WTC11 (cell line): ENCODE results near the gene POU2F3. TPM values are rescaled to one million over a fixed set of nuclear protein-coding genes. Genes with fewer than 3 reads are reported as not detected.
A peak's percentile ranks its signal among the peaks of the same experiment; 100 is the strongest.

ENCODE experiments used
- ATAC-seq: fragments of 200-7000 bp; cut with Tn5 transposase; 2 replicates; pipeline ENCODE4 v1.10.0; 2021; ENCODE audit warnings: mild to moderate bottlenecking, moderate library complexity
- CTCF ChIA-PET: fragments of 300-600 bp; sonication (Branson Sonifier 250); formaldehyde crosslinking; loops from one replicate; lab custom pipeline; 2021; ENCODE audit warnings: antibody characterized with exemption; lab: Charles Lee
- POLR2A ChIA-PET: fragments of 350-600 bp; sonication (Branson Sonifier 250); formaldehyde crosslinking; loops from one replicate; lab custom pipeline; 2021; ENCODE audit warnings: antibody characterized with exemption; lab: Charles Lee
- DNase-seq: peaks from one replicate; pipeline ENCODE4 v3.0.0; 2021; ENCODE audit warnings: low spot score
- H3K27ac Mint-ChIP-seq: 2 replicates; pipeline ENCODE4 v1.8.0; 2021; ENCODE audit warnings: mixed read lengths
- H3K27me3 Mint-ChIP-seq: 2 replicates; pipeline ENCODE4 v1.8.0; 2021; ENCODE audit warnings: low read depth, mild to moderate bottlenecking, moderate library complexity, mixed read lengths
- H3K36me3 Mint-ChIP-seq: 2 replicates; pipeline ENCODE4 v1.8.0; 2021; ENCODE audit warnings: mixed read lengths
- H3K4me1 Mint-ChIP-seq: 2 replicates; pipeline ENCODE4 v1.8.0; 2022; ENCODE audit warnings: mixed read lengths
- H3K4me3 Mint-ChIP-seq: 2 replicates; pipeline ENCODE4 v1.8.0; 2021; ENCODE audit warnings: mild to moderate bottlenecking, moderate library complexity, mixed read lengths
- H3K9me3 Mint-ChIP-seq: 2 replicates; pipeline ENCODE4 v1.8.0; 2021; ENCODE audit warnings: mixed read lengths
- ATF2 ChIP-seq: sonication (generic); formaldehyde crosslinking; IDR thresholded peaks from 2 replicates; pipeline ENCODE4 v1.8.1; 2022; ENCODE audit warnings: low read depth, missing genetic modification reagents, borderline replicate concordance
- ATF3 ChIP-seq: sonication (generic); formaldehyde crosslinking; conservative IDR thresholded peaks from 2 replicates; pipeline ENCODE4 v1.8.1; 2022; ENCODE audit warnings: mild to moderate bottlenecking, missing genetic modification reagents
- GRHL2 ChIP-seq: fragments of 250-450 bp; sonication (Bioruptor Pico); IDR thresholded peaks from 2 replicates; pipeline ENCODE4 v1.8.0; 2022; ENCODE audit warnings: mild to moderate bottlenecking, moderate library complexity; ENCODE audit not compliant: insufficient replicate concordance, severe bottlenecking
- GTF2I ChIP-seq: fragments of 250-450 bp; sonication (Bioruptor Pico); conservative IDR thresholded peaks from 2 replicates; pipeline ENCODE4 v1.4.0; 2021; ENCODE audit warnings: mild to moderate bottlenecking
- HMGXB4 ChIP-seq: sonication (generic); formaldehyde crosslinking; IDR thresholded peaks from 2 replicates; pipeline ENCODE4 v1.8.1; 2023; ENCODE audit warnings: mild to moderate bottlenecking, moderate library complexity, missing genetic modification reagents
- IRF2 ChIP-seq: sonication (generic); formaldehyde crosslinking; IDR thresholded peaks from 2 replicates; pipeline ENCODE4 v1.8.0; 2022; ENCODE audit warnings: low read depth, missing genetic modification reagents, borderline replicate concordance
- KAT7 ChIP-seq: sonication (generic); formaldehyde crosslinking; IDR thresholded peaks from 2 replicates; pipeline ENCODE4 v1.8.1; 2023; ENCODE audit warnings: missing genetic modification reagents, mild to moderate bottlenecking, borderline replicate concordance
- MXD4 ChIP-seq: fragments of 250-450 bp; sonication (Bioruptor Pico); IDR thresholded peaks from 2 replicates; pipeline ENCODE4 v1.8.0; 2021; ENCODE audit warnings: mild to moderate bottlenecking, moderate library complexity, borderline replicate concordance
- OVOL2 ChIP-seq: fragments of 250-450 bp; sonication (Bioruptor Pico); IDR thresholded peaks from 2 replicates; pipeline ENCODE4 v1.9.0; 2021; ENCODE audit warnings: mild to moderate bottlenecking, borderline replicate concordance
- SP1 ChIP-seq: sonication (generic); formaldehyde crosslinking; conservative IDR thresholded peaks from 2 replicates; pipeline ENCODE4 v1.8.1; 2022; ENCODE audit warnings: missing genetic modification reagents
- TCF7 ChIP-seq: sonication (generic); formaldehyde crosslinking; IDR thresholded peaks from 2 replicates; pipeline ENCODE4 v1.8.0; 2022; ENCODE audit warnings: mild to moderate bottlenecking, low read depth, missing genetic modification reagents, moderate library complexity
- TP53 ChIP-seq: sonication (generic); formaldehyde crosslinking; IDR thresholded peaks from 2 replicates; pipeline ENCODE4 v1.8.1; 2023; ENCODE audit warnings: mild to moderate bottlenecking, missing genetic modification reagents
- ZNF263 ChIP-seq: sonication (generic); formaldehyde crosslinking; IDR thresholded peaks from 2 replicates; pipeline ENCODE4 v1.8.1; 2022; ENCODE audit warnings: low read depth, mild to moderate bottlenecking, moderate library complexity, missing genetic modification reagents
- ZNF281 ChIP-seq: sonication (generic); formaldehyde crosslinking; IDR thresholded peaks from 2 replicates; pipeline ENCODE4 v1.8.0; 2023; ENCODE audit warnings: mild to moderate bottlenecking, missing genetic modification reagents
- ZNF512 ChIP-seq: sonication (generic); formaldehyde crosslinking; IDR thresholded peaks from 2 replicates; pipeline ENCODE4 v1.8.1; 2022; ENCODE audit warnings: missing genetic modification reagents, borderline replicate concordance
- total RNA-seq: library from RNA; stranded (reverse); gene quantifications from 3 replicates; pipeline ENCODE4 v1.2.3, GENCODE V29; 2021
- TF ChIP-seq, protein P1 (sequence below): fragments of 250-450 bp; sonication (Bioruptor Pico); IDR thresholded peaks from 2 replicates; pipeline ENCODE4 v1.9.0; 2021; ENCODE audit warnings: mild to moderate bottlenecking
- TF ChIP-seq, protein P2 (sequence below): sonication (generic); formaldehyde crosslinking; IDR thresholded peaks from 2 replicates; pipeline ENCODE4 v1.8.0; 2023; ENCODE audit warnings: missing genetic modification reagents, mild to moderate bottlenecking, borderline replicate concordance

POU2F3 gene
- total RNA-seq, 1 experiment from 2014 or later = 0.61 TPM

DNA sequence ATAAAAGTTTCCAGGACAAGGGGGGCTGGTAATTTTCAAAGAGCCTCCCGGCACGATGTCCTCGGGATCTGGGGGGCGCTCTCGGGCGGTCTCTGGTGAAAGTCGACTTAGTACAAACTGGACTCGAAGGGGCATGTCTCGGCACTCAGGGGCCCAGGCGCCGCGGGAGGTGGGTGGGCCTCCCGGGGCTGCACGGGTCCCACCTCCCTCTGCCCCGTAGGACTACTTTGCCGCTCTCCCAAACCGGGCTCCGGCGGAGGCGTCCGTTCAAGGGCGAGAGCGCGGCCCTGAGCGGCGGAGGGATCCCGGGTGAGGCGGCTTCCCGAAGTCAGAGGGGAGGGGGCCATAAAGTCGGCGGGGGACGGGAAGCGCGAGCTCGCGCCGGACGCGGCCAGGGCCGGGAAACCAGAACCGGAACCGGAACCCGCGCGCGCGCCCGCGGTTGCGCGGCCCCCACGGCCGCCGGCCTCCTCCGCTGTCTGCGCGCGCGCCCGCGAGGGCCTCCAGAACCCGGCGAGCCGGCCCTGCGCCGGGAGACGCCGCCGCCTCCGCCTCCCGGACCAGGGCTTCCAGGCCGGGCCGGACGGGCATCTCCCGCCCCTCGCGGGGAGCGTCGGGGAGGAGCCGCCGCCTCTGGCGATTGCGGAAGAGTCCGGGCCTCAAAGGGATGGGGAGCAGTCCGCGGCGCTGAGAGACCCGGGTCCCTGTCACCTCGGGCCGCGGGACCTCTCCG, 96.1 kb downstream of the POU2F3 start, which contains the start of gene ARHGEF12 (continued):
- TF ChIP-seq ZNF281 (no peak), ZNF512 (no peak), GTF2I (CRISPR knock-in tag) (0 out of 2 replicates have a peak, but pooled peaks have one; percentile 22), TP53 (CRISPR knock-in tag) (peak; percentile 45; the same call in 1 of the 2 replicates), SP1 (CRISPR knock-in tag) (peak; percentile 87), IRF2 (CRISPR knock-in tag) (no peak), GRHL2 (CRISPR knock-in tag) (no peak), OVOL2 (CRISPR knock-in tag) (no peak), MXD4 (CRISPR knock-in tag) (no peak), KAT7 (CRISPR knock-in tag) (peak; percentile 25; the same call in 1 of the 2 replicates), TCF7 (CRISPR knock-in tag) (no peak), ATF2 (CRISPR knock-in tag) (no peak), ATF3 (CRISPR knock-in tag) (no peak)
- TF ChIP-seq, protein P1, sequence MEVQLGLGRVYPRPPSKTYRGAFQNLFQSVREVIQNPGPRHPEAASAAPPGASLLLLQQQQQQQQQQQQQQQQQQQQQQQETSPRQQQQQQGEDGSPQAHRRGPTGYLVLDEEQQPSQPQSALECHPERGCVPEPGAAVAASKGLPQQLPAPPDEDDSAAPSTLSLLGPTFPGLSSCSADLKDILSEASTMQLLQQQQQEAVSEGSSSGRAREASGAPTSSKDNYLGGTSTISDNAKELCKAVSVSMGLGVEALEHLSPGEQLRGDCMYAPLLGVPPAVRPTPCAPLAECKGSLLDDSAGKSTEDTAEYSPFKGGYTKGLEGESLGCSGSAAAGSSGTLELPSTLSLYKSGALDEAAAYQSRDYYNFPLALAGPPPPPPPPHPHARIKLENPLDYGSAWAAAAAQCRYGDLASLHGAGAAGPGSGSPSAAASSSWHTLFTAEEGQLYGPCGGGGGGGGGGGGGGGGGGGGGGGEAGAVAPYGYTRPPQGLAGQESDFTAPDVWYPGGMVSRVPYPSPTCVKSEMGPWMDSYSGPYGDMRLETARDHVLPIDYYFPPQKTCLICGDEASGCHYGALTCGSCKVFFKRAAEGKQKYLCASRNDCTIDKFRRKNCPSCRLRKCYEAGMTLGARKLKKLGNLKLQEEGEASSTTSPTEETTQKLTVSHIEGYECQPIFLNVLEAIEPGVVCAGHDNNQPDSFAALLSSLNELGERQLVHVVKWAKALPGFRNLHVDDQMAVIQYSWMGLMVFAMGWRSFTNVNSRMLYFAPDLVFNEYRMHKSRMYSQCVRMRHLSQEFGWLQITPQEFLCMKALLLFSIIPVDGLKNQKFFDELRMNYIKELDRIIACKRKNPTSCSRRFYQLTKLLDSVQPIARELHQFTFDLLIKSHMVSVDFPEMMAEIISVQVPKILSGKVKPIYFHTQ (CRISPR knock-in tag) = no peak

- Mint-ChIP-seq H3K36me3 (no peaks in the 10 kb centered on the region), H3K27me3 (no peaks in the 10 kb centered on the region), H3K9me3 (no peaks in the 10 kb centered on the region), H3K27ac (peak overlapping the region; percentile 89), H3K4me1 (peaks cover 33% of the 10 kb centered on the region), H3K4me3 (peak overlapping the region; percentile 99)
- CTCF ChIA-PET = interaction anchor here (0.6 to 3.6 kb wide), 17 partner anchors 11 to 607 kb away, joined by 3 to 26 read pairs (median 5); partner anchors contain the start of gene TLCD5
- POLR2A ChIA-PET = interaction anchor here (1.3 to 1.4 kb wide), 2 partner anchors 12 to 100 kb away, joined by 3 to 4 read pairs; partner anchors contain the start of gene TLCD5
- DNase-seq (peak; percentile 59), ATAC-seq (peak; percentile 38)
- TF ChIP-seq ZNF263 (CRISPR knock-in tag) = no peak
- TF ChIP-seq, protein P2, sequence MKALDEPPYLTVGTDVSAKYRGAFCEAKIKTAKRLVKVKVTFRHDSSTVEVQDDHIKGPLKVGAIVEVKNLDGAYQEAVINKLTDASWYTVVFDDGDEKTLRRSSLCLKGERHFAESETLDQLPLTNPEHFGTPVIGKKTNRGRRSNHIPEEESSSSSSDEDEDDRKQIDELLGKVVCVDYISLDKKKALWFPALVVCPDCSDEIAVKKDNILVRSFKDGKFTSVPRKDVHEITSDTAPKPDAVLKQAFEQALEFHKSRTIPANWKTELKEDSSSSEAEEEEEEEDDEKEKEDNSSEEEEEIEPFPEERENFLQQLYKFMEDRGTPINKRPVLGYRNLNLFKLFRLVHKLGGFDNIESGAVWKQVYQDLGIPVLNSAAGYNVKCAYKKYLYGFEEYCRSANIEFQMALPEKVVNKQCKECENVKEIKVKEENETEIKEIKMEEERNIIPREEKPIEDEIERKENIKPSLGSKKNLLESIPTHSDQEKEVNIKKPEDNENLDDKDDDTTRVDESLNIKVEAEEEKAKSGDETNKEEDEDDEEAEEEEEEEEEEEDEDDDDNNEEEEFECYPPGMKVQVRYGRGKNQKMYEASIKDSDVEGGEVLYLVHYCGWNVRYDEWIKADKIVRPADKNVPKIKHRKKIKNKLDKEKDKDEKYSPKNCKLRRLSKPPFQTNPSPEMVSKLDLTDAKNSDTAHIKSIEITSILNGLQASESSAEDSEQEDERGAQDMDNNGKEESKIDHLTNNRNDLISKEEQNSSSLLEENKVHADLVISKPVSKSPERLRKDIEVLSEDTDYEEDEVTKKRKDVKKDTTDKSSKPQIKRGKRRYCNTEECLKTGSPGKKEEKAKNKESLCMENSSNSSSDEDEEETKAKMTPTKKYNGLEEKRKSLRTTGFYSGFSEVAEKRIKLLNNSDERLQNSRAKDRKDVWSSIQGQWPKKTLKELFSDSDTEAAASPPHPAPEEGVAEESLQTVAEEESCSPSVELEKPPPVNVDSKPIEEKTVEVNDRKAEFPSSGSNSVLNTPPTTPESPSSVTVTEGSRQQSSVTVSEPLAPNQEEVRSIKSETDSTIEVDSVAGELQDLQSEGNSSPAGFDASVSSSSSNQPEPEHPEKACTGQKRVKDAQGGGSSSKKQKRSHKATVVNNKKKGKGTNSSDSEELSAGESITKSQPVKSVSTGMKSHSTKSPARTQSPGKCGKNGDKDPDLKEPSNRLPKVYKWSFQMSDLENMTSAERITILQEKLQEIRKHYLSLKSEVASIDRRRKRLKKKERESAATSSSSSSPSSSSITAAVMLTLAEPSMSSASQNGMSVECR (CRISPR knock-in tag) = peak; percentile 20; the same call in 1 of the 2 replicates
- TF ChIP-seq HMGXB4 (CRISPR knock-in tag) = peak; percentile 74; the same call in 1 of the 2 replicates
Observed at GRCh38 chr11:120336641-120337354, 96.9 kb downstream of the POU2F3 start.
